Femur (tissue), 1 donor: Measurements from ENCODE around the gene DYRK4.
"Not testable (repeated sequence)": the region's sequence is repeated elsewhere in the genome, so short reads cannot be mapped to it uniquely, and the experiment has no call there.

Experiments used
- DNase-seq: peaks from one replicate; pipeline ENCODE4 v3.0.0-alpha.2; 2017

The DYRK4 gene

GRCh38 chr12:4562034-4562657, at the start of gene DYRK4:
Gene DYRK4 (plus strand): TSS chr12:4562208. CDS start chr12:4562246, 38 bp downstream.
- DNase-seq, result peak; percentile 86

DNA sequence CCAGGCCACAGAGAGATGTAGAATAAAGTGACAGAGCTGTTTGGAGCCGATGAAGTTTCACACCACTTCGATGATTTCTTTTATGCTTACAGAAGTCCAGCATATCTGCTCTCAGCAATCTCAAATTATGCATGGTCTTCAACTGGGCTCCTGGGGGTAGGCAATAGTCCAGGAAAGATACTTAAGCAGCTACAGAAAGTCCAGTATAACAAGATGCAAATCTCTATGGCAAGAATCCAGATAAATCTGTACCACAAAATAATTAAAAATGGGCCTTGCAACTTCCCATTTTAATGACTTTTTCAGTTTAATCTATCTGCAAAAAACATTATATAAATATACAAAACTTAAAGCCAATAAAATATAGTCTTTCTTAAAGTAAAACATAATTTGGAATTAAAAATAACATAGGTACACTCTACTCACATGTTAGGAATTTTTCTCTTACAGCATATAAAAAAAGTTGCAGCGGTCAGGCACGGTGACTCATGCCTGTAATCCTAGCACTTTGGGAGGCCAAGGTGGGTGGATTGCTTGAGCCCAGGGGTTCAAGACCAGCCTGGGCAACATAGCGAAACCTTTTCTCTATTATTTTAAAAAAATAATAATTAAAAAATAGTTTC, 43.8 kb upstream of the DYRK4 start:
- DNase-seq, result no peak

DNA sequence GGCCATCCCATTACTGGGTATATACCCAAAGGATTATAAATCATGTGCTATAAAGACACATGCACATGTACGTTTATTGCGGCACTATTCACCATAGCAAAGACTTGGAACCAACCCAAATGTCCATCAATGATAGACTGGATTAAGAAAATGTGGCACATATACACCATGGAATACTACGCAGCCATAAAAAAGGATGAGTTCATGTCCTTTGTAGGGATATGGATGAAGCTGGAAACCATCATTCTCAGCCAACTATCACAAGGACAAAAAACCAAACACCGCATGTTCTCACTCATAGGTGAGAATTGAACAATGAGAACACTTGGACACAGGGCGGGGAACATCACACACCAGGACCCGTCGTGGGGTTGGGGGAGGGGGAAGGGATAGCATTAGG, 38.6 kb upstream of the DYRK4 start:
- DNase-seq, result not testable (repeated sequence)

GRCh38 chr12:4526923-4527546, 35.0 kb upstream of the DYRK4 start:
- no peak for DNase-seq

GRCh38 chr12:4530160-4530559, 31.8 kb upstream of the DYRK4 start:
- DNase-seq, result no peak

GRCh38 chr12:4530982-4531586, 30.9 kb upstream of the DYRK4 start:
- no peak for DNase-seq

DNA sequence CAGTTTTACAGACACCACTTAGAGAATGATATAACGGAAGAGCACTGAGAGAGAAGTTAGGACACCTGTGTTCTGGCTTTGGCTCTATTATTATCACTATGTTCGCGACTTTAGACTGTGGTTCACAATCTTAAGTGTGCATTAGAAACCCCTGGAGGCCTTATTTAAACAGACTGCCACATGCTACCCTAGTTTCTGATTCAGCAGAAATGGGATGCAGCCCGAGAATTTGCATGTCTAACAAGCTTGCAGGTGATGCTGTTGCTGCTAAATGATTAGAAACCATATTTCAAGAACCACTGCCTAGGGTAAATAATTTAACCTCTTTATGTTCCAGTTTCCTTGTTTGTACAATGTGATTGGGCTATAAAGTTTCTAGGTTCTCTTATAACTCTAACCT, 26.9 kb upstream of the DYRK4 start:
- no peak for DNase-seq

- DNase-seq, result no peak
Observed at GRCh38 chr12:4535871-4536270, 26.1 kb upstream of the DYRK4 start.

GRCh38 chr12:4538207-4539160, 23.5 kb upstream of the DYRK4 start, which contains the start of gene RAD51AP1:
Gene RAD51AP1 (plus strand): TSS chr12:4538890. CDS start chr12:4538940, 50 bp downstream.
- DNase-seq, result peak; percentile 98

GRCh38 chr12:4539167-4539870, 22.7 kb upstream of the DYRK4 start:
- no peak for DNase-seq

DNA sequence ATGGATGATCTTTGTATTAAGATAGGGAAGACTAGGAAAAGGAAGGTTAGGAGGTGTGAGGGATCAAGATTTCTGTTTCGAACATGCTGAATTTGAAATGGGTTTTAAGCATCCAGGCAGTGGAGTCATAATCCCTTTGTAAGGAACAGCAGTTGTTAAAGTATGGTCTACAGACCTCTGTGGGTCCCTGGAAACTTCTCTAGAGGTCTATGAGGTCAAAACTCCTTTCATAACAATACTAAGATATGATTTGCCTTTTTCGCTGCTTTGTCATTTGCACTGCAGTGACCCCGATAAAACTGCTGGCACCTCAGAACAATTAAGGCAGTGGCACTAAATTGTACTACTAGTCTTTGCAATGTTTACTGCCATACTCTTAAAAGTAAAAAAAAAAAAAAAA, 21.8 kb upstream of the DYRK4 start:
- no peak for DNase-seq

- DNase-seq, result no peak
Observed at GRCh38 chr12:4540638-4541037, 21.4 kb upstream of the DYRK4 start.

DNA sequence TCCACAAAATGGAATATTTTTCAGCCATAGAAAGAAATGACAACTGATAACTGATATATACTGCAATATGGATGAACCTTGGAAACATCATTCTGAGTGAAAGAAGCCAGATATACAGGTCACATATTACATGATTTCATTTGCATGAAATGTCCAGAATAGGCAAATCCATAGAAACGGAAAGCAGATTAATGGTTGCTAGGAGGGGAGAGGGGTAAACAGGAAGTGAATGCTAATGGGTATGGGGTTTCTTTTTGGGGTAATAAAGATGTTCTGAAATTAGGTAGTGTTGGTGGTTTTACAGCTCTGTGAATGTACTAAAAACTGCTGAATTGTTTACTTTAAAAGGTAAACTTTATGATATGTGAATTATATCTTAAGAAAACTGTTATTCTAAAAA, 16.8 kb upstream of the DYRK4 start:
- DNase-seq, result no peak

DNA sequence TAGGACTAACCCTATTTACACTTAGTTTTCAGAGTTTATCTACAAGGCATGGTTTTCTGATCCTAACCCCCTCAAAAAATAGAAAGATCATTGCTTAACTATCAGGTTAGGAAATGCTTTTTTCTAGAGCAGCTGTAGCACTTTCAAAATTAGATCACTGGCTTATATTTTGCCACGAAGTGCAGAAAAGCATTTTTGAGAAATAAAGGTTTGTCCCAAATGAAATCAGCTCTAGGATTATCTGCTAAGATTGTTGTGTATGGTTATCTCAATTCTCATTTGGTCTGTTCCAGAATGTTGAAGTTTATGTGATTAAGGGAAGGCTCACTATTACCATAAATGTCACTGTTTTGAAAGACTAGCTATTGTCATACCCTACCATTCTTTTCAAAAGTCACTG, 9.8 kb upstream of the DYRK4 start:
- DNase-seq, result no peak

DNA sequence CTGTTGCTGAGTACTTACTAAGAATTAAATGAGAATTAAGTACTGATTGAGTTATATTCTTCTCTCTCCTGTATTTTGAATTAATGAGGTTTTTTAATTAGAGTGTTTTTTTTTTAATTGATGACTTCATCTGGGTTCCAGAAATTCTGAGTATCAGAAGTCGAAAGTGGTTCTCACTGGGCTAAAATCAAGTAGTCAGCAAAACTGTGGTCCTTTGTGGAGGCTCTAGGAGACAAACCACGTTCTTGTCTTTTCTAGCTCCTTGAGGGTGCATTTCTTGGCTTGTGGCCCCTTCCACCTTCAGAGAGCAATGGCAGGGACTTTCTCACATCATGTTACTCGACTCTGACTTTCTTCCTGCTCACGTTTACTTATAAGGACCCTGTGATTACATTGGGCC, 8.1 kb upstream of the DYRK4 start:
- no peak for DNase-seq

GRCh38 chr12:4555804-4556203, 6.2 kb upstream of the DYRK4 start:
- no peak for DNase-seq

GRCh38 chr12:4556735-4557530, 5.1 kb upstream of the DYRK4 start:
- DNase-seq, result no peak

- no peak for DNase-seq
Observed at GRCh38 chr12:4557586-4557985, 4.4 kb upstream of the DYRK4 start.

- no peak for DNase-seq
Observed at GRCh38 chr12:4558171-4558570, 3.8 kb upstream of the DYRK4 start.

DNA sequence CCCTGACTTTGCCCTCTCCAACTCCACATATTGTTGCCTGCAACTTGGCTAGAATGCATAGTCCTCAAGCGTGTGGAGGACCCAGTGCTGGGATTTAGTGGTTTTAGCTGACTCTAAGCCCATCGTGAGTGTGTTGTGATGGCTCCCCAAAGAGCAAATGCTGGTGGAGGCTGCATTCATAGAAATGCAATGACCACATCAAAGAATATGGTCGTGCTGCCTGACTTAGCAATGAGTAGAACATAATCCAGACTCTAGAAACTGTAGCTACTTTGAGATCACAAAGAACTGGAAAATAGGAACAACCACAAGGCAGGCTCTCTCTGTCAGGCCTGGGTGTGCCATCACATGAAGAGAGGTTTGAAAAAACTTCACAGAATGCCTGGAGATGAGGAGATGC, 1.3 kb downstream of the DYRK4 start:
- DNase-seq, result no peak

GRCh38 chr12:4564818-4565217, 2.8 kb downstream of the DYRK4 start:
- no peak for DNase-seq
